NB4 (cell line): ENCODE data around the gene PAPOLA.

Source experiments
- DNase-seq: peaks from one replicate; pipeline ENCODE4 v3.0.0; 2010; ENCODE audit warnings: low read depth
- H3K4me3 ChIP-seq: one replicate; pipeline ENCODE4 v1.5.1; 2011; ENCODE audit warnings: mild to moderate bottlenecking, low read depth, low read length, moderate library complexity
- CTCF ChIP-seq: IDR thresholded peaks from one replicate; pipeline ENCODE4 v1.5.1; 2012; ENCODE audit warnings: low read depth, low read length
- MAX ChIP-seq: IDR thresholded peaks from 2 replicates; pipeline ENCODE4 v1.6.1; 2011; ENCODE audit warnings: low read depth, low read length
- MYC ChIP-seq: IDR thresholded peaks from 2 replicates; pipeline ENCODE4 v1.6.1; 2011; ENCODE audit warnings: low read depth, low read length
- POLR2A ChIP-seq: IDR thresholded peaks from 2 replicates; pipeline ENCODE4 v1.6.1; 2011; ENCODE audit warnings: mild to moderate bottlenecking; ENCODE audit not compliant: insufficient read length; ENCODE audit errors: extremely low read depth

PAPOLA gene

GRCh38 chr14:96525452-96525851, 23.3 kb downstream of the PAPOLA start:
- H3K4me3 ChIP-seq, result no peak overlapping the region
- no peak for DNase-seq
- TF ChIP-seq CTCF, result no peak
- TF ChIP-seq MYC, result no peak
- no peak for TF ChIP-seq MAX
- TF ChIP-seq POLR2A, result no peak

GRCh38 chr14:96532632-96533031, 30.4 kb downstream of the PAPOLA start:
- H3K4me3 ChIP-seq, result no peak overlapping the region
- no peak for DNase-seq
- TF ChIP-seq POLR2A (no peak), CTCF (no peak), MAX (no peak), MYC (no peak)

GRCh38 chr14:96536807-96537206, 34.6 kb downstream of the PAPOLA start:
- H3K4me3 ChIP-seq, result no peak overlapping the region
- TF ChIP-seq MYC, result no peak
- TF ChIP-seq MAX, result no peak
- TF ChIP-seq CTCF, result no peak
- TF ChIP-seq POLR2A, result no peak
- no peak for DNase-seq

- DNase-seq, result no peak
- H3K4me3 ChIP-seq, result no peak overlapping the region
- no peak for TF ChIP-seq MAX
- no peak for TF ChIP-seq POLR2A
- no peak for TF ChIP-seq MYC
- no peak for TF ChIP-seq CTCF
These were observed 36.2 kb downstream of the PAPOLA start for GRCh38 chr14:96538097-96538989.

- DNase-seq, result no peak
- H3K4me3 ChIP-seq, result no peak overlapping the region
- TF ChIP-seq POLR2A (no peak), MAX (no peak), CTCF (no peak), MYC (no peak)
These were observed 36.8 kb downstream of the PAPOLA start for GRCh38 chr14:96538990-96539317.
